GM06990 (cell line): ENCODE measurements around the gene OTOP3.

Source experiments
- DNase-seq: peaks from one replicate; pipeline ENCODE4 v3.0.0-alpha.2; 2011; ENCODE audit not compliant: insufficient read length; ENCODE audit errors: extremely low read depth
- H3K27me3 ChIP-seq: replicated peaks from 2 replicates; pipeline ENCODE4 v1.6.0; 2011; ENCODE audit warnings: low read length; ENCODE audit not compliant: control insufficient read depth, insufficient read depth
- H3K36me3 ChIP-seq: 2 replicates; pipeline ENCODE4 v1.5.1; 2011; ENCODE audit warnings: low read length; ENCODE audit not compliant: control insufficient read depth, insufficient read depth
- H3K4me3 ChIP-seq: replicated peaks from 2 replicates; pipeline ENCODE4 v1.5.1; 2011; ENCODE audit warnings: low read depth, mild to moderate bottlenecking, control low read depth, low read length
- CTCF ChIP-seq: IDR thresholded peaks from 2 replicates; pipeline ENCODE4 v1.5.1; 2011; ENCODE audit warnings: low read length, control low read depth, mild to moderate bottlenecking, inconsistent platforms; ENCODE audit not compliant: insufficient read depth, poor library complexity, severe bottlenecking

Gene OTOP3

GRCh38 chr17:74922694-74923537, 12.8 kb upstream of the OTOP3 start, which contains the start of gene USH1G:
TSS of gene USH1G (minus strand) at chr17:74923255. CDS start at chr17:74923073, 182 bp downstream.
- TF ChIP-seq CTCF, result no peak
- Histone ChIP-seq H3K27me3 (no peaks in the 10 kb centered on the region; the same call in 1 of the 2 replicates), H3K4me3 (peak within 1 kb of the TSS; percentile 39), H3K36me3 (no peaks in the 10 kb centered on the region)
- no peak for DNase-seq

- TF ChIP-seq CTCF, result peak; percentile 83
- H3K4me3 ChIP-seq, result peak overlapping the region; percentile 39
- H3K27me3 ChIP-seq, result no peaks in the 10 kb centered on the region; the same call in 1 of the 2 replicates
- H3K36me3 ChIP-seq, result no peaks in the 10 kb centered on the region
- DNase-seq, result peak; percentile 54
Observed at GRCh38 chr17:74923538-74924249, 12.0 kb upstream of the OTOP3 start.

GRCh38 chr17:74924250-74924948, 11.3 kb upstream of the OTOP3 start, which contains the start of gene OTOP2:
TSS of gene OTOP2 (plus strand) at chr17:74924273. CDS start at chr17:74924633, 360 bp downstream.
- DNase-seq, result no peak
- no peaks in the 10 kb centered on the region; the same call in 1 of the 2 replicates for H3K27me3 ChIP-seq
- no peaks in the 10 kb centered on the region for H3K36me3 ChIP-seq
- H3K4me3 ChIP-seq, result peak within 1 kb of the TSS; percentile 39
- no peak for TF ChIP-seq CTCF

- no peak for DNase-seq
- no peaks in the 10 kb centered on the region; the same call in 1 of the 2 replicates for H3K27me3 ChIP-seq
- TF ChIP-seq CTCF, result no peak
- H3K36me3 ChIP-seq, result no peaks in the 10 kb centered on the region
- no peak overlapping the region for H3K4me3 ChIP-seq
Observed at GRCh38 chr17:74925242-74925641, 10.5 kb upstream of the OTOP3 start.

GRCh38 chr17:74928786-74929185, 6.9 kb upstream of the OTOP3 start:
- Histone ChIP-seq H3K4me3 (no peak overlapping the region), H3K36me3 (no peaks in the 10 kb centered on the region), H3K27me3 (no peaks in the 10 kb centered on the region; the same call in 1 of the 2 replicates)
- no peak for DNase-seq
- TF ChIP-seq CTCF, result no peak
